Measurements from ENCODE around the gene GALNT5. TPM values are rescaled to one million over a fixed set of nuclear protein-coding genes. Genes with fewer than 3 reads are reported as not detected.
A peak's percentile ranks its signal among the peaks of the same experiment; 100 is the strongest.

The GALNT5 gene
- total RNA-seq, 1 experiment from 2014 or later, result 0.34 TPM

DNA sequence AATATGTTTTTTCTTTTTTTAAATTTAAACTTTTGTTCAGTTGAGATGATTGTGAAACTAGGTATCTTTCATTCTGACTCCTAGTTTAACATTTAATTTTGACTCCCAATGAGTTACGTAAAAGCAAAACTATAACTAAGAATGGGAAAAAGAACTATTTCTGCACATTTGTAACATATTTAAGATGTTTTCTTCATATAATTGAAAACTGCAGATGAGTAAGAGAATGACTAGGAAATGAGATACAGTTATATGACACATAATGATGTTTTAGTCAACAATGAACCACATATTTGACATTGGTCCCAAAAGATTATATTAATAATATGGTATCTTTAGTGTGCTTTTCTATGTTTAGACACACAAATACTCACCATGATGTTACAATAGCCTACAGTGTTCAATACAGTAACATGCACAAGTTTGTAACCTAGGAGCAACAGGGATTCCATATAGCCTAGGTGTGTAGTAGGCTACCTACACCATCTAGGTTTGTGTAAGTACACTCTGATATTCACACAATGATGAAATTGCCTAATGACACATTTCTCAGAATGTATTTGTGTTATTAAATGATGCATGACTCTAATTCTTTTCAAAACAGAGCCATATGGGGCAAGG lies 55.5 kb downstream of the GALNT5 start:
- DNase-seq (ENCODE audit: low read depth), result no peak
- in situ Hi-C loops (cut with HindIII; ENCODE audit: low pct_unique_long_range_greater_than_20kb, low sequenced_read_pairs), result no loop called here

GRCh38 chr2:157315901-157316300 lies 58.4 kb downstream of the GALNT5 start:
- in situ Hi-C loops (cut with HindIII; ENCODE audit: low pct_unique_long_range_greater_than_20kb, low sequenced_read_pairs), result no loop called here
- DNase-seq (ENCODE audit: low read depth), result no peak

DNA sequence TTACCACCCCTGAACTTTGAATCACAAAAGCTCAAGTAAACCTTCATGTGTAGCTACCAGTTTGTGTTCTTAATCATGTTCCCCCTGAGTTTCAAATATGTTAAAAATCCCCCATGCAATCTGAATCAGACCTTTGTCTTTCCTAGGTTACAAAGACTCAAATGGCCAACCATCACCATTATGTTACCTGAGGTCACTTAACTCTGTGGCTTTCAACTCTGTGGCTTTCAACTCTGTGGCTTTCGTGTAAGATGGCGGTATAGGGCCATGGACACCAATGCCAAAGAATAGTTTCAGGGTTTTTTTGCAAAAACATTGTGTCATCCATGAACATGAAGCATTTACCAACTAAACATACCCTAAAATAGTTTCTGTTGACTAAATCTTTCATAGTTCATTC lies 61.4 kb downstream of the GALNT5 start:
- in situ Hi-C loops (cut with HindIII; ENCODE audit: low pct_unique_long_range_greater_than_20kb, low sequenced_read_pairs), result no loop called here
- DNase-seq (ENCODE audit: low read depth), result no peak

DNA sequence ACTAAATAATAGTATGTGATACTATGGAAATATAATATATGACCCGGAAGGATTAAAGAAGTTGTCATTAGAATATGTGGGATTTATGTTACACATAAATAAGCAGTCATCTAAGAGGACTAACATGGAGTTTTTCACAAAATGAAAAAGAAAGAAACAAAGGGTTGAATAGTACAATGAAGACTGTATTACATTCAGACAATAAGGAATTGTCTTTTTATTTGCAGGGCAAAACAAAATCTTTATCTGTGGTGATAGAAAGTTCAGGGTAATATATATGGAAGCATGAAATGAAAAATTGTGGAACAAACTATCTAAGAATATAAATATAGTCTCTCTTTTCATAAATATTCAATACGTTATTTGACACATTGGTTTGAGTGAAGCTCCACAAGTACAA lies 62.3 kb downstream of the GALNT5 start:
- in situ Hi-C loops (cut with HindIII; ENCODE audit: low pct_unique_long_range_greater_than_20kb, low sequenced_read_pairs), result no loop called here
- DNase-seq (ENCODE audit: low read depth), result no peak

DNA sequence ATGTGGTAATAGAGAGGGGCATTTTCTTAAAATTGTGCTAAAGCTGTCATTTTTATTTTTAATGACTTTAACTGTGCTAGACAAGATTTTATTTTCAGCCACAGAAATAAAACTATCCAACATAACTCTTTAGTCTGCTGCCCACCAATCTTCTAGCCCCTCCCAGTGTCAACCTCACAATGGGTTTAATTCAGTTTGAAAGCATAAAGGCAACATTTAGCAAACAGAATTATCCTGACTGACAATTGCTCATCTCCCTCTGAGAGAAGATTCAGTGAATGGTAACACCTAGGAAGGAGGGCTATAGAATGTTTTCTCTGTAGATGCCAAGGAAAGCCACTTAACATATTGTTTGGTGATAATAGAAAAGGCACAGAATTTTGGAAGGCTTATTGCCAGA lies 62.9 kb downstream of the GALNT5 start:
- in situ Hi-C loops (cut with HindIII; ENCODE audit: low pct_unique_long_range_greater_than_20kb, low sequenced_read_pairs), result no loop called here
- no peak for DNase-seq (ENCODE audit: low read depth)

- in situ Hi-C loops (cut with HindIII; ENCODE audit: low pct_unique_long_range_greater_than_20kb, low sequenced_read_pairs), result no loop called here
- DNase-seq (ENCODE audit: low read depth), result no peak
Observed at GRCh38 chr2:157321466-157321865, 64.0 kb downstream of the GALNT5 start.

DNA sequence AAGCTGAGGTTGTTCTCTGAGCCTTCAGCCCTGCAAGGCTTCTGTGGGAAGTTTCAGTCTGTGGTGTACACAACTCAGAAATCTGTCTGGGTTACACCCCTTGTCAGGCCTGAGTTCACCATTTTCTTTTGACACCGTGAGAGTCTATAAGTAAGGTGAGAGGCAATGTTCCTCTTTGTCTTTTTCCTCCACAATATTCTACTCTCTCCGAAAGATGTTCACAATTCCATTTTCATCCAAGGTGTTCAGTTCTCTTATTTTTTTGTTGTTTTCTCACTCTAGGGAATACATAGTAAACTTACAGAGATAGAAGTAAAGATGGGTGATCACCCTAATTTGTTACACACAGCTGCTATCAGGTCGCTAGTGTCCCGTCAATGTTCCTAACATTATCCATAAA lies 64.9 kb downstream of the GALNT5 start:
- in situ Hi-C loops (cut with HindIII; ENCODE audit: low pct_unique_long_range_greater_than_20kb, low sequenced_read_pairs), result no loop called here
- DNase-seq (ENCODE audit: low read depth), result no peak

GRCh38 chr2:157324331-157324843 lies 66.9 kb downstream of the GALNT5 start:
- in situ Hi-C loops (cut with HindIII; ENCODE audit: low pct_unique_long_range_greater_than_20kb, low sequenced_read_pairs), result no loop called here
- DNase-seq (ENCODE audit: low read depth), result no peak

- DNase-seq (ENCODE audit: low read depth), result no peak
- in situ Hi-C loops (cut with HindIII; ENCODE audit: low pct_unique_long_range_greater_than_20kb, low sequenced_read_pairs), result no loop called here
Observed at GRCh38 chr2:157325786-157326185, 68.3 kb downstream of the GALNT5 start, which contains the start of gene ERMN. TSS of gene ERMN (minus strand) at chr2:157325824. CDS start at chr2:157325642, 182 bp downstream.

GRCh38 chr2:157326698-157327097 lies 69.2 kb downstream of the GALNT5 start:
- in situ Hi-C loops (cut with HindIII; ENCODE audit: low pct_unique_long_range_greater_than_20kb, low sequenced_read_pairs), result no loop called here
- DNase-seq (ENCODE audit: low read depth), result no peak

- in situ Hi-C loops (cut with HindIII; ENCODE audit: low pct_unique_long_range_greater_than_20kb, low sequenced_read_pairs), result no loop called here
- DNase-seq (ENCODE audit: low read depth), result no peak
Observed at GRCh38 chr2:157327200-157327599, 69.7 kb downstream of the GALNT5 start.

GRCh38 chr2:157327621-157328500 lies 70.4 kb downstream of the GALNT5 start:
- in situ Hi-C loops (cut with HindIII; ENCODE audit: low pct_unique_long_range_greater_than_20kb, low sequenced_read_pairs), result no loop called here
- DNase-seq (ENCODE audit: low read depth), result peak; percentile 48

DNA sequence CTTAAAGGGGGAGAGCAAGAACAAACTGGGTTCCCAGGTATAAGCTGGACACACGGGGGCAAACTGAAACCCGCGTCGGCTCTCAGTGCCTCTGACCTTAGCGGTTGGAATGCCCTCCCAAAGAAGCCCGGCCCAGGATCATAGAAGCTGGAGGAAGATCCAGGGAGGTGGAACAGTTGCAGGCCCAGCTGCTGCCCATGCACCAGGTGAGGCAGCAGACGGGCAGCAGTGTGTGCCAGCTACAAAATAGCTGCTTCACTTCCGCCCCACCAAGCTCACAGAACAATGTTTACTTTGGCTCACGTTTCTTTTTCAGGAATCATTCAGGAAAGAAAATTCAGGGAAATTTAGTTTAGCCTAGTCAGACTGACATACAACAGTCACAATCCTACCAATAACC lies 72.0 kb downstream of the GALNT5 start:
- peak; percentile 13 for DNase-seq (ENCODE audit: low read depth)
- in situ Hi-C loops (cut with HindIII; ENCODE audit: low pct_unique_long_range_greater_than_20kb, low sequenced_read_pairs), result no loop called here

- no peak for DNase-seq (ENCODE audit: low read depth)
- in situ Hi-C loops (cut with HindIII; ENCODE audit: low pct_unique_long_range_greater_than_20kb, low sequenced_read_pairs), result no loop called here
Observed at GRCh38 chr2:157333304-157334047, 76.0 kb downstream of the GALNT5 start.

DNA sequence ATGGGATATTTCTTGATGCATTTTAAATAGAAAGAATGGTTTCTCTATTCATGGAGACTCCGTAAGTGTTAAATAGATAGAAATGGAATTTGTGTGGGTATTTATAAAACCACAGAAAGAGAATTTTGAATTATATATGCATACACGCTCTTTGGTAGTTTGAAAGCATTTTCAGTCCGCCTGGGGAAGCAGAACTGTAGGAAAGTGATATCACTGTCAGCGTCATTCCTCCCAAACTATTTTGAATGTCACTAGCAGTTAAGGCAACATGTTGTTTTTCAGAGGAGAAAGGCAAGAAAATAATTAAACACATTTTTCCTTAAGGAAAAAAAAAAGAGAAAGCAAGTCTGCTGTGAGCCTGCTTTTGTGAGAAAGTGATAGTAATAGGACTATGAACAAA lies 76.8 kb downstream of the GALNT5 start:
- DNase-seq (ENCODE audit: low read depth), result no peak
- in situ Hi-C loops (cut with HindIII; ENCODE audit: low pct_unique_long_range_greater_than_20kb, low sequenced_read_pairs), result no loop called here

GRCh38 chr2:157334797-157335196 lies 77.3 kb downstream of the GALNT5 start:
- in situ Hi-C loops (cut with HindIII; ENCODE audit: low pct_unique_long_range_greater_than_20kb, low sequenced_read_pairs), result no loop called here
- no peak for DNase-seq (ENCODE audit: low read depth)

- DNase-seq (ENCODE audit: low read depth), result peak; percentile 12
- in situ Hi-C loops (cut with HindIII; ENCODE audit: low pct_unique_long_range_greater_than_20kb, low sequenced_read_pairs), result no loop called here
Observed at GRCh38 chr2:157336137-157337010, 78.9 kb downstream of the GALNT5 start.

GRCh38 chr2:157337978-157338377 lies 80.5 kb downstream of the GALNT5 start:
- DNase-seq (ENCODE audit: low read depth), result no peak
- in situ Hi-C loops (cut with HindIII; ENCODE audit: low pct_unique_long_range_greater_than_20kb, low sequenced_read_pairs), result no loop called here

Measured in Caki2 (cell line).